ENCODE data around the gene MLH3.
"Not testable (repeated sequence)": the region's sequence is repeated elsewhere in the genome, so short reads cannot be mapped to it uniquely, and the experiment has no call there.

Gene MLH3

DNA sequence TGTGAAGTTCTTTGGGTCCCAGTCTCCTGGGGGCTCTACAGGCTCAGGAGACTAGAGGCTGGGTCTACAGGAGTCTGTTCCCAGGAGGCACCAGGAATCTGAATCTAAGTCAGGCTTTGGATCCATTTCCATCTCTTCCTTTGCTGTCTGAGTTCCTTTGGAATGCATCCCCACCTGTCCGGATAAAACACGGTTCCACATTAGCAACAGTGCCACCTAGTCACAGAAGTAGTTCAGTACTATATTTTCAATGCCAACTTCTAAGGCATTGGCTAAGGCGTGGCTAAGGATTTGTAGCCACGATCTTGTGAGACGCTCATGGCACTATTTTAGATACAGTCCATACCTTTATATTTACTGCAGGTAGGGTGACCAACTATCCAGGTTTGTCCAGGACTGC lies 33.2 kb upstream of the MLH3 start:
- no peaks in the 10 kb centered on the region for H3K27me3 ChIP-seq (ENCODE audit: control insufficient read depth, insufficient read depth, low read length)
- H3K4me1 ChIP-seq (ENCODE audit: control insufficient read depth, insufficient read depth, low read length) = no peaks in the 10 kb centered on the region
- no peaks in the 10 kb centered on the region for H3K9me3 ChIP-seq (ENCODE audit: control insufficient read depth, insufficient read depth, low read length)
- H3K27ac ChIP-seq (ENCODE audit: low read depth, low read length) = no peak overlapping the region
- no peak overlapping the region for H3K9ac ChIP-seq (ENCODE audit: low read depth, low read length)
- H3K4me3 ChIP-seq (ENCODE audit: low read depth, low read length) = no peak overlapping the region
- peaks cover 61% of the 10 kb centered on the region for H3K36me3 ChIP-seq (ENCODE audit: control insufficient read depth, insufficient read depth, low read length)

DNA sequence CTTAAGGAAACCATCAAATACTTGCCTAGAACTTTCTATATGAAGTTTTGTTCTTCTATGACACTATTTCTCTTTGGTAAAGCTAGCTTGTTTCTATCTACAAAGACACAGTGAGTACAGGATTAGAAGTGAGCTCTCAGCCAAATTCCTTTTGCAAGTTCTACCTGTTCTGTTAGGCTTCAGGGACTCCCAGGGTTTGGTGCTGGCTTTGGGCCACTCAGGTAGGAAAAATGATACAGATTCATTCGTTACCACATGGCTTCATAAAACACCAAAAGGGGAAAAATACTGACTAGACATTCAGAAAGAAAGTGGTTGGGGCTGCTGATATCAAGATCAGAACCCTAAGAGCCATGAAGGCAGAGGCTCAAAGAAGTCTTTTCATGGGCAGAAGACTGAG lies 32.0 kb upstream of the MLH3 start:
- Histone ChIP-seq H3K4me1 (ENCODE audit: control insufficient read depth, insufficient read depth, low read length) (no peaks in the 10 kb centered on the region), H3K36me3 (ENCODE audit: control insufficient read depth, insufficient read depth, low read length) (peaks cover 58% of the 10 kb centered on the region), H3K9me3 (ENCODE audit: control insufficient read depth, insufficient read depth, low read length) (no peaks in the 10 kb centered on the region), H3K4me3 (ENCODE audit: low read depth, low read length) (no peak overlapping the region), H3K27me3 (ENCODE audit: control insufficient read depth, insufficient read depth, low read length) (no peaks in the 10 kb centered on the region), H3K9ac (ENCODE audit: low read depth, low read length) (no peak overlapping the region), H3K27ac (ENCODE audit: low read depth, low read length) (no peak overlapping the region)

DNA sequence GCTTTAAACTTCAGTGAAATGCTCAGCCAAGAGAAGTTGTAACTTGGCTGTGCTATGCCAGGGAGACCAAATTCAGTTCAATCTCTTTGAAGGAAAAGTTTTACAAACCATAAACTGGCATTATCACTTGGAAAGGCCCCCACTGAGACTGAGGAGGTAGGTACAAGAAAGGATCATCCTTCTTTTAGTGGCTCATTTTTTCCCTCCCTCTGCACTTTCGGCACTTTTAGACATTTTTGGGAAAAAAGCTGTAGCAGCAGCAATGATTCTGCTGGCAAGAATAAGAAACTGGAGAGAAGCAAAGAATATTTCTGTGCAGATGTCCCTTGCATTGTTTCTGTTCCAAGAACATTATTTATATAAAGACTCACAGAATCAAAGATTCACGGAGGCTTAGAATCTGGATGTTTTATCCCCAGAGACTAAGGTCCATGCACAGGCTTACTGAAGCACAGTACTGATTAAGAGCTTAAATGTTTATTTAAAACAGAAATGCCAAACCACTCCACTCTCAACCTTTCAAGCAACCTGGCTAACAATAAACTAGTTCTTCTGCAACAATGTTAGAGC lies 30.5 kb upstream of the MLH3 start:
- H3K4me3 ChIP-seq (ENCODE audit: low read depth, low read length) = no peak overlapping the region
- H3K4me1 ChIP-seq (ENCODE audit: control insufficient read depth, insufficient read depth, low read length) = no peaks in the 10 kb centered on the region
- H3K27me3 ChIP-seq (ENCODE audit: control insufficient read depth, insufficient read depth, low read length) = no peaks in the 10 kb centered on the region
- H3K27ac ChIP-seq (ENCODE audit: low read depth, low read length) = no peak overlapping the region
- peaks cover 43% of the 10 kb centered on the region for H3K36me3 ChIP-seq (ENCODE audit: control insufficient read depth, insufficient read depth, low read length)
- no peaks in the 10 kb centered on the region for H3K9me3 ChIP-seq (ENCODE audit: control insufficient read depth, insufficient read depth, low read length)
- H3K9ac ChIP-seq (ENCODE audit: low read depth, low read length) = no peak overlapping the region

DNA sequence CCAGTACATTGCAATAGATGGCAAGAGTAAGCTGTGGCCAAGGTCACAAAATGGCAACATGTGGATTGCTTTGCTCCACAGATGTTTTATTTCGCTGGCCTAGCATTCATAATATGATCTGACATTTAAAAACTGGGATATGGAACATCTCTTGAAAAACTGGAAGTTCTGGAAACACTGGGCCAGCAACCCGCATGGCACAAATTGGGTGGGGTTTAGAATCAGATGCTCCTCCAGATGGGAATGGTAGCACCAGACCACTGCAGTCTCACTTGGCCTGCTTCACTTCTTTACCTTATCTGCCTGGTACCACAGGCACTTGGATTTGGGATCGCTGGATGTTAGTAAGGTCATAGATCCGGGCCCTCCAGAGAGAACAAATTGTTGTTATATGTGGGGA lies 28.3 kb upstream of the MLH3 start:
- Histone ChIP-seq H3K4me1 (ENCODE audit: control insufficient read depth, insufficient read depth, low read length) (no peaks in the 10 kb centered on the region), H3K27me3 (ENCODE audit: control insufficient read depth, insufficient read depth, low read length) (no peaks in the 10 kb centered on the region), H3K9ac (ENCODE audit: low read depth, low read length) (no peak overlapping the region), H3K27ac (ENCODE audit: low read depth, low read length) (no peak overlapping the region), H3K9me3 (ENCODE audit: control insufficient read depth, insufficient read depth, low read length) (no peaks in the 10 kb centered on the region), H3K4me3 (ENCODE audit: low read depth, low read length) (no peak overlapping the region), H3K36me3 (ENCODE audit: control insufficient read depth, insufficient read depth, low read length) (peaks cover 23% of the 10 kb centered on the region)

DNA sequence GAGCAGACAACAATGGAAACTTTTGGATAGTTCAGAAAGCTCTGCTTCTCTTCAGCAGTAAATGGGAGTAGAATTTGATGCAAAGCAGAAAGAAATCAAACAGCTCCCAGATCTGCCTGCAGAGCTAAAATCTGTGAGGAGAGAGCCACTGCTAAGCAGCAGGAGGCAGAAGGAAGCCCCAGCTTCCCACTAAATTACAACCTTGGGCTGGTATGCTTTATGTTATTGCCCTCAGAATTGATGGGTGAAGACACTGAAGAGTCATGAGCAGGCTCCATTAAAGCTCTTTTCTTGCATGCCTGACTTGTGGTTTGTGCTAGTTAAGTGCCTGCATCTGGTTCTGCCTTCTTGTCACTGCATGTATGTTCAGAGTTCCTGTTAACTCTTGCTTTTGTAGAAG lies 26.5 kb upstream of the MLH3 start:
- Histone ChIP-seq H3K9ac (ENCODE audit: low read depth, low read length) (no peak overlapping the region), H3K9me3 (ENCODE audit: control insufficient read depth, insufficient read depth, low read length) (no peaks in the 10 kb centered on the region), H3K36me3 (ENCODE audit: control insufficient read depth, insufficient read depth, low read length) (peaks cover 6% of the 10 kb centered on the region; the same call in 1 of the 2 replicates), H3K27me3 (ENCODE audit: control insufficient read depth, insufficient read depth, low read length) (no peaks in the 10 kb centered on the region), H3K4me3 (ENCODE audit: low read depth, low read length) (no peak overlapping the region), H3K4me1 (ENCODE audit: control insufficient read depth, insufficient read depth, low read length) (no peaks in the 10 kb centered on the region), H3K27ac (ENCODE audit: low read depth, low read length) (no peak overlapping the region)

DNA sequence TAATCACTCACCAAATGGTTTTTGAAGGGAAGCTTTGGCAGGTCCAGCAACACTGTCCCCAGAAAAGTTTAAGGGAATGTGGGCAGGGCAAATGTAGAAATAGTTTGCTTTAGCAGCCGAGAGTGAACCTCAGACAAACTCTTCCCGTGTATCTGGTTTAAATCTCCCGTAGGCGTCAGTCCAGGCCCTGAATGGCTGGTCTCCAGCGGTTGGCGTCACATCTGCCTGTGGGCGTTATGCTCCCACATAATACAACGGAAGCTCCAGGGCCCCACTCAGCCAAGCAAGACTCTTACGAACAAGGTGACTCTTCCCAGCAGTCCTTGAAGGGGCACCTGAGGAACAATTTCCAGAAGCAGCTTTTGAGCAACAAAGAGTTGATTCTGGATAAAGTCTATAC lies 19.1 kb upstream of the MLH3 start:
- Histone ChIP-seq H3K4me1 (ENCODE audit: control insufficient read depth, insufficient read depth, low read length) (peaks cover 6% of the 10 kb centered on the region), H3K9me3 (ENCODE audit: control insufficient read depth, insufficient read depth, low read length) (no peaks in the 10 kb centered on the region), H3K9ac (ENCODE audit: low read depth, low read length) (no peak overlapping the region), H3K27ac (ENCODE audit: low read depth, low read length) (no peak overlapping the region), H3K36me3 (ENCODE audit: control insufficient read depth, insufficient read depth, low read length) (no peaks in the 10 kb centered on the region), H3K4me3 (ENCODE audit: low read depth, low read length) (0 out of 2 replicates have a peak overlapping the region, but pooled peaks have one; percentile 84), H3K27me3 (ENCODE audit: control insufficient read depth, insufficient read depth, low read length) (no peaks in the 10 kb centered on the region)

DNA sequence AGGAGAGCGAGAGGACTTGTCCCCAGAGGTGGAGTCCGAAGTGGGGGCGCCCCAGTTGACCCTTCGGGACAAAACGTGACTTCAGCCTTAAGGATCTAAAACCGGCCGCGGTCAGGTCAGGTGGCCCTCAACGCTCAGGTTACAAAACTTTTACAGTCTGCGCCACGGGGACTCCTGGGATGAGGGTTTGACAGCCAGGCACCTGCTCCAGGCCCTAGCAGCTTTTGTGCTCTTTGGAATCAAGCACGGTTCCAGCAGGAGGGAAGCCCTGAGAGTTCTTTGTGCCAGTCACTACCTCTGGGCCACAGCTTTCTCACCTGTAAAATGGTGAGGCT lies 18.5 kb upstream of the MLH3 start:
- peak overlapping the region; percentile 84 for H3K4me3 ChIP-seq (ENCODE audit: low read depth, low read length)
- no peaks in the 10 kb centered on the region for H3K9me3 ChIP-seq (ENCODE audit: control insufficient read depth, insufficient read depth, low read length)
- no peaks in the 10 kb centered on the region for H3K27me3 ChIP-seq (ENCODE audit: control insufficient read depth, insufficient read depth, low read length)
- H3K4me1 ChIP-seq (ENCODE audit: control insufficient read depth, insufficient read depth, low read length) = peaks cover 6% of the 10 kb centered on the region
- H3K27ac ChIP-seq (ENCODE audit: low read depth, low read length) = peak overlapping the region; percentile 95
- H3K9ac ChIP-seq (ENCODE audit: low read depth, low read length) = no peak overlapping the region
- no peaks in the 10 kb centered on the region for H3K36me3 ChIP-seq (ENCODE audit: control insufficient read depth, insufficient read depth, low read length)

DNA sequence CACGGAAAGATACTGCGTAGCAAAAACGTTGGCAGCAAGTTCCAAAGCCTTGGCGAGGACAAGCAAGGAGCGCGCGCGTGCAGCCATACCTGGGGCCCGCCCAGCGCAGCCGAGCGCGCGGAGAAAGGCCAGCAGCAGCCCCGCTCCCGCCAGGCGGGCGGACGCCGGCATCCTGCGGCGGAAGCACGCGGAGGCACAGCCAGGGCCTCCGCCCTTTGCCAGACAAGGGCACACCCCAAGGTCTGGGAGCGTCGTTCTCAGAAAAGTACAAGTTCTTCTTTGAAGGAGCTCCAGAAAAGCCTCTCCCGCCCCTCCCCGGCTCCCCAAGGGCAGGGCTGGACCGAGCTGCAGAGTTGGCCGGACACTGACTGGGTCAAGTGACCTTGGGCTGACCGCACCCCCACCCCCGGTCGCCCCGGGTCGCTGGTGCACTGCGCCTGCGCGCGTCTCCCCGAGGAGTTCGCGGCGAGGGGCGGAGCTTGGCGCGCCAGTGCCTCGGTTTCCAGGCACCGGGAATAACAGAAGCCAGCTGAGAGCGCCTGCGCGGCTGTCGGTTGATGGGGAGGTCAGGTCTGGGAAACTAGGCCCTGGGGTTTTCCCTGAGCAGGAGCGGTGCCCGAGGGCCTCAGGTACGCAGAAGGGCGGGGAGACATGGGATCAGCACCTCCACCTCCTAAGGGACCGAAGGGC lies 18.0 kb upstream of the MLH3 start, which contains the start of gene ZC2HC1C:
Gene ZC2HC1C, plus strand, starts transcription at position 521 of the 690 bp plus-strand sequence. CDS start 933 bp downstream, outside the sequence.
- Histone ChIP-seq H3K4me3 (ENCODE audit: low read depth, low read length) (peak within 1 kb of the TSS; percentile 84), H3K9ac (ENCODE audit: low read depth, low read length) (peak within 1 kb of the TSS; percentile 92), H3K27me3 (ENCODE audit: control insufficient read depth, insufficient read depth, low read length) (no peaks in the 10 kb centered on the region), H3K9me3 (ENCODE audit: control insufficient read depth, insufficient read depth, low read length) (no peaks in the 10 kb centered on the region), H3K4me1 (ENCODE audit: control insufficient read depth, insufficient read depth, low read length) (peaks cover 6% of the 10 kb centered on the region), H3K36me3 (ENCODE audit: control insufficient read depth, insufficient read depth, low read length) (no peaks in the 10 kb centered on the region), H3K27ac (ENCODE audit: low read depth, low read length) (peak within 1 kb of the TSS; percentile 95)

DNA sequence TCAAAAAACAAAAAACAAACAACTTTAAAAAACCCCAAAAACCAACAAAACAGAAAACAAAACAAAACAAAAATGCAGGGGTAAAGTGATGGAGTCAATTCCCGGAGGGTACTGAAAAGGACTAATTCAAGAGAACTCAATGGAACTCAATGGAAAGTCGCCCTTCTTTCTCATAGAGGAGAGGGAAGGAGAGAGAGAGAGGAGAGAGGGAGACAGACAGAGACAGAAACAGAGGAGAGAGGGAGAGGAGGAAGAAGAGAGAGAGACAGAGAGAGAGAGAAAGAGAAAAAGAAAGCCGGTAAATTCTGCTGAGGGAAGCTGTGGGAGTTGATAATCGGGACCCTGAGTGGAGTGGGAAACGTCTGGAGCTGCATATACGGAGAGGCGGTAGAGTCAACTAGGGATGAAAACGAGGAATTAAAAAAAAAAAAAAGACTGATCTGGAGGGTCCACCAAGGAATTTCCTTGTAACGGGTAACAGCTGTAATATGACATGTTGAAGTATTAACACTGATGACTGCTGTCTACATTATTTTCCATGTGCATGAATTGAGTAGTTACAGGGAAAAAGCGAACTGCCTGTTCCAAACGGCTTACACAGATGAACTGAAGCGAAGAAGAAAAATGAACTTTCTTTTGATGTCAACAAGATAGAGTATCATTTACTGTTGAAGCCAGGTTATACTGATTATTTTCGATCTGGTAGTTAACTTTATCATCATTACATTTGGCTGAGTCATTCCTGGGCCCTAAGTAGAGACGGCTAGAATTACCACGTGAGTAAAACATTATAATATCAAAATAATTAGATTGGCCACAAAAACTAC lies 17.2 kb upstream of the MLH3 start:
- peak overlapping the region; percentile 84 for H3K4me3 ChIP-seq (ENCODE audit: low read depth, low read length)
- peak overlapping the region; percentile 95 for H3K27ac ChIP-seq (ENCODE audit: low read depth, low read length)

DNA sequence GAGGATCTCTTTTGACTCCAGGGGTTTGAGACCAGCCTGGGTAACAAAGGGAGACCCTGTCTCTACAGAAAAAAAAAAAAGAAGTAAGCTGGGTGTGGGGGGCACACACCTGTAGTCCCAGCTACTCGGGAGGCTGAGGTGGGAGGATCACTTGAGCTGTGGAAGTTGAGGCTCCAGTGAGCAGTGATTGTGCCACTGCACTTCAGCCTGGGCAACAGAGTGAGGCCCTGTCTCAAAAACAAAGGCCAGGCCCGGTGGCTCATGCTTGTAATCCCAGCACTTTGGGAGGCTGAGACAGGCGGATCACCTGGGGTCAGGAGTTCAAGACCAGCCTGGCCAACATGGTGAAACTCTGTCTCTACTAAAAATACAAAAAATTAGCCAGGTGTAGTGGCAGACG lies 16.5 kb upstream of the MLH3 start:
- H3K4me1 ChIP-seq (ENCODE audit: control insufficient read depth, insufficient read depth, low read length); H3K9ac ChIP-seq (ENCODE audit: low read depth, low read length); H3K27ac ChIP-seq (ENCODE audit: low read depth, low read length): not testable (repeated sequence)

More for the DNA sequence above, 17.2 kb upstream of the MLH3 start:
- Histone ChIP-seq H3K9me3 (ENCODE audit: control insufficient read depth, insufficient read depth, low read length) (no peaks in the 10 kb centered on the region), H3K27me3 (ENCODE audit: control insufficient read depth, insufficient read depth, low read length) (no peaks in the 10 kb centered on the region), H3K9ac (ENCODE audit: low read depth, low read length) (peak overlapping the region; percentile 92), H3K4me1 (ENCODE audit: control insufficient read depth, insufficient read depth, low read length) (peaks cover 6% of the 10 kb centered on the region), H3K36me3 (ENCODE audit: control insufficient read depth, insufficient read depth, low read length) (no peaks in the 10 kb centered on the region)

DNA sequence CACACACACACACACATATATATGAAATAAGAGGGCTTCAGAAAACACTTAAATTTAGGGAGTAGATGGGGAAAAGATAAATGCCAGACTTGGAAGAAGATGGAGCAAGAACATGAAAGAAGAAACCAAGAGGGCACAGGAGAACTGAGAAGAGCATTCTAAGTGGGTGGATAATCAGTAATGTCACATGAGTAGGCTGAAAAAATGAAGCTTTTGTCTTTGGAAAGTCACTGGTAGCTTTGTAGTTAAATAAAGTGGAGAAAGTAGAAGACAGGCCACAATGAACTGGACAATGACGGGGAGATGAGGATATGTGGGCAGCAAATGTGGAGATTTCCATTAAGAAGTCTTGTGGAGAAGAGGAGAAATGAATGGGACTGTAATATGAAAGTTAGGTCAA lies 15.9 kb upstream of the MLH3 start:
- Histone ChIP-seq H3K27ac (ENCODE audit: low read depth, low read length) (no peak overlapping the region), H3K9me3 (ENCODE audit: control insufficient read depth, insufficient read depth, low read length) (no peaks in the 10 kb centered on the region), H3K9ac (ENCODE audit: low read depth, low read length) (no peak overlapping the region), H3K4me1 (ENCODE audit: control insufficient read depth, insufficient read depth, low read length) (peaks cover 6% of the 10 kb centered on the region), H3K4me3 (ENCODE audit: low read depth, low read length) (no peak overlapping the region), H3K36me3 (ENCODE audit: control insufficient read depth, insufficient read depth, low read length) (no peaks in the 10 kb centered on the region), H3K27me3 (ENCODE audit: control insufficient read depth, insufficient read depth, low read length) (no peaks in the 10 kb centered on the region)

More for the DNA sequence above, 16.5 kb upstream of the MLH3 start:
- not testable (repeated sequence) for H3K36me3 ChIP-seq (ENCODE audit: control insufficient read depth, insufficient read depth, low read length); H3K9me3 ChIP-seq (ENCODE audit: control insufficient read depth, insufficient read depth, low read length); H3K27me3 ChIP-seq (ENCODE audit: control insufficient read depth, insufficient read depth, low read length)
- H3K4me3 ChIP-seq (ENCODE audit: low read depth, low read length) = peak overlapping the region; percentile 84
